HG03097 (cell line): ENCODE measurements around the gene EFNA4.

Source experiments
- ATAC-seq: cut with Tn5 transposase; IDR thresholded peaks from one replicate; pipeline ENCODE4 v1.9.1; 2021; ENCODE audit not compliant: unreplicated experiment, low FRiP score

The EFNA4 gene

DNA sequence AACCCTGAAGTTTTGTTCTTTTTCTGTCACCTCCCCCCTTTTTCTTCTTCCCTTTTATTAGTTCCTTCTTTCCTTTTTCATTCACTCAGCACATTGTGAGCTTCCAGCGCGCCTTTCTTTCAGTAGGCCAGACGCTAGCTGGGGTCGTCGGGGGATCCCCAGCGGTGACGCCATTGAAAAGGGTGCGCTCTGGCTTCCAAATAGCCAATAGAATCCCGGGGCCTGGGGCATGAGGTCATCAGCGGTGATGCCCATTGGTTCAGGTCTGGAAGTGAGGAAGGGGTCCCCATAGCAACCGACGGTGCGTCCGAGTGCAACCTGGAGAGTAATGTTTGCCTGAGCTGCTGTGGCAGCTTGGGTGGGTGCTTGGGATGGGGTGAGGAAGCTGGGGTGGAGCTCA, 8.2 kb downstream of the EFNA4 start:
- ATAC-seq = no peak

- ATAC-seq = no peak
Observed at GRCh38 chr1:155072531-155073289, 9.2 kb downstream of the EFNA4 start.

DNA sequence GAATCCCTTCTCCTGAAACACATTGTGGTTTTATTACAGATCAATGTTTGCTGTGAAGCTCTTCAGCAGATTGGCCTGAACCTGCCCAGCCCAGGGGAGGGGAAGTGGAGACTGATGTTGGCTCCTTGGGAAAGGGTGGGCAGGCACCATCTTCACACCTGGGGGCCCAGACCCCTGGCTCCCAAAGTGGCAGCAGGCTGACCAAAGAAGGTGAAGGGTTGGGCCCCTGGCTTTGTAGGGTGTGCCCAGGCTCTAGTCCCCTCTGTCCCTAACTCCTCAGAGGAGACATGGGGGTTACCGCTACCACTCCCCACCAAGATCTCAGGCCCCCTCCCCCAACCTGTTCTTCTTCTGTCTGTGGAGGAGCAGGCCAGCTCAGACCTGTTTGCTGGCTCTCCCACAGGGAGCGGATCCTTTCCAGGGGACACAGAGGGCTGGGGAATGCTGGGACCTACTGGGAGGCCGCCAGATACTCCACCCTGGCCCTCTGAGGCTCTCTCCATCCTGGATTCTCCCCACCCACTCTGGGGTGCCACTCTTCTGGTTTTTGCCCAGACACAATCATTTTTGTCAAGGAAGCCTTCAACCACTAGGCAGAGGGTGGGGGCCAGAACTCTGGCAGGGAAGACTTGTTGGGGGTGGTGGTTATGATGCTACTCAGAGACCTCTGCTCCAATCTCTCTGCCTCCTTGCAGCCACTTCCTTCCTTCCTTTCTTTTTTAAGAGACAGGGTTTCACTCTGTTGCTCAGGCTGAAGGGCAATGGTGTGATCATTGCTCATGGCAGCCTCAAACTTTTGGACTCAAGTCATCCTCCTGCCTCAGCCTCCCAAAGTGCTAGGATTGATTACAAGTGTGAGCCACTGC, 10.1 kb downstream of the EFNA4 start:
- no peak for ATAC-seq

GRCh38 chr1:155075535-155075934, 12.0 kb downstream of the EFNA4 start:
- ATAC-seq = no peak

GRCh38 chr1:155076371-155076770, 12.8 kb downstream of the EFNA4 start:
- no peak for ATAC-seq

- no peak for ATAC-seq
Observed at GRCh38 chr1:155077346-155077745, 13.8 kb downstream of the EFNA4 start.

GRCh38 chr1:155077758-155078445, 14.4 kb downstream of the EFNA4 start:
- ATAC-seq = no peak

DNA sequence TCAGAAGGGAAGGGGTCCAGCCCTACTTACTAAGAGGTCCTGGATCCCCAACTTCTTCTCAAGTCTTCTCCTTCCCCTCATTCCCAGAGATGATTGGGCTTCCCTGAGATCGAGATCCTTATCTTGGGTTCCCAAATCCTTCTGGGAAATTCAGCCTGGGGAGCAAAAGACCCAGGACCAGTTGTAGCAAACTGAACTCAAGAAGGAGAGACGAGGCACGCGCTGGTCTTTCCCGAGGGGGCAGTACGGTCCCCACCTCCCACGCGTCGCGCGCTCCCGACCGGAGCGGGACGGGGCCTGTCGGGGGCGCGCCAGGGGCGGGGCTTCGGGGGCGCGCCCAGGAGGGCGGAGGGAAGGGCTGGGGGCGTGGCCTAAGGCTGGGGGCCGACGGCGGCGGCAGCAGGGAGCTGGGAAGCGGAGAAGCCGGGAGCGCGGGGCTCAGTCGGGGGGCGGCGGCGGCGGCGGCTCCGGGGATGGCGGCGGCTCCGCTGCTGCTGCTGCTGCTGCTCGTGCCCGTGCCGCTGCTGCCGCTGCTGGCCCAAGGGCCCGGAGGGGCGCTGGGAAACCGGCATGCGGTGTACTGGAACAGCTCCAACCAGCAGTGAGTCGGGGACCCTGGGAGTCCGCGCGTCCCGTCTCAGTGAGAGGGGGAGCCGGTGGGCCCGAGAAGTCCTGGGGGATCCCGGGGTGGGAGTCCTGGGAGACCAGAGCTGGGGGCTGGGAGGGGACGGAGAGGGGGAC, 15.1 kb downstream of the EFNA4 start, which contains the start of gene EFNA3:
Gene EFNA3, plus strand, starts transcription at position 369 of the 741 bp plus-strand sequence. Its CDS starts 105 bp downstream, at position 474.
- no peak for ATAC-seq

GRCh38 chr1:155079210-155079486, 15.6 kb downstream of the EFNA4 start:
- no peak for ATAC-seq

GRCh38 chr1:155079487-155080311, 16.2 kb downstream of the EFNA4 start:
- no peak for ATAC-seq

DNA sequence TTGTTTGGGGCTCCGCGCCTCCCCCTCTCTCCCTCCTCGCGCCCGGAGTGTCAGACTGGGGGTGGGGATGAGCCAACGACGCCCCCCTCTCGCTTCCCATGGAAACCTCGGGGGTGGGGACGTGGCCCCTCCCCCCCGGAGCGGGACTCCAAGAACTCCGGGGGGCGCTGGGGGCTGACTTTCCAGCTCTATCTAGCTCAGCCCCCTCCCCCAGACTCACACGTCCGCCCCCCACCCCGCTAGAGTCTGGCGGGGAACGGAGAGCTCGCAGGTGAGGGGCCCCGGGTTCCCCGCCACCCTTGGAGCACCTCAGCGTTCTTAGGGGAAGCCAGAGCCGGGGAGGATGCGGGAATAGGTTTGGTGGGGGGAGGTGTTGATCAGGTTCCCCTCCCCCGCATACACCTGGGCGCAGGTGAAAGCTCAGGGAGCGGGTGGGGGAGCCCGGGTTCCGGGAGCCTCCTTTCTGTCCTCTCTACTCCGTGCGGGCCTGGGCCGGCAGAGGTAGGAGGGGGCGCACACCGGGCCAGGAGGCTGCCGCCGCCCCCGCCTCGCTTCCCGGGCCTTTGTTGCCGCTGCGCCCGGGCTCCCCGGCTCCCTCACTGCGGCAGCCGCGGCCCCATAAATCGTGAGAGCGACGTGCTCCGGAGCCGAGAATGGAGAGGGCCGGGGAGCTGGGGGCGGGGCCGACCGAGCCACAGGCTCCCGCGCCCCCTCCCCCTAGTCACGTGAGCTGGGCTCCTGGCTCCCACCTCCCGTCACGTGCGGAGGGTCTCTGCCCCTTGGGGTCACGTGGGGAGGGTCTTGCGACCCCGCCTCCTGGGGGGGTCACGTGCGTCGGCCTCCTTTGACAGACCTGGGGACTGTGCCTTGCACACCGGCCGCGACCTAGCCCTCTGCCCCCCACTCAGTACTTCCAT, 17.0 kb downstream of the EFNA4 start:
- no peak for ATAC-seq

DNA sequence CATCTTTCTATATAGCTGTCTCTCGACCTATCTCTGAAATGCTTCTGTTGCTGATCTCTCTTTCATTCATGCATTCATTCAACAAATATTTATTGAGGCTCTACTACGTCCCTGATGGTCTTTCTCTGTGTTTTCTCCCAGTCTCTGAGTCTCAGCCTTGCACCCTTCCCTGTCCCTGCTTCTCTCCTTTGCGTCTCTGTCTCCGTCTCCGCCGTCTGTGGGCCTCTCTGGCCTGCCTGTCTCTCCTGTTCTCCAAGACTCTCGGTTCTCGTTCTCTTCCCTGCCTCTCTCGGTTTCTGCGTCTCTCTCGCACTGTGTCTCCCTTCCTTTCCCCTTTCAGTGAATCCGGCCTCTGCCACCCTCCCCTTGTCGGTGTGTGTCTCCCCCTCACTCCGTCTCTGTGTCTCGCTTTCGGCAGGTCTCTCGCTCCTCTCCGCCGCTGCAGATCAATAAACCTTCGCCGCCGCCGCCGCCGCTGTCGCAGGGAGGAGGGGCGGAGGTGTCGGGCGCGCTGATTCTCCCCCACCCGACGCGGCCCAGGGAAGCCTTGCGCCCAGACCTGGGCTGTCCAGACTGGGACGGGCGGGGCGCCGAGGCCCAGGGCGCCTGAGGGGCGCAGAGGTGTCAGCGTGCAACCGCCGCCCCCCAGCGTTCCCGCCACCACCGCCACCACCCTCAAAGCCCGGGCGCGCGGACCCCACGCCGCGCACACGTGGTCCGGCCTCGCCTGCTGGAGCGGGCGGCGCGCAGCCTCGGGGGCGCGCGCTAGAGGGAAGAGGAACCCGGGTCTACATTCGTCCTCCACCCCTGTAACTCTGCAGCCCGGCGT, 18.1 kb downstream of the EFNA4 start:
- ATAC-seq = no peak

DNA sequence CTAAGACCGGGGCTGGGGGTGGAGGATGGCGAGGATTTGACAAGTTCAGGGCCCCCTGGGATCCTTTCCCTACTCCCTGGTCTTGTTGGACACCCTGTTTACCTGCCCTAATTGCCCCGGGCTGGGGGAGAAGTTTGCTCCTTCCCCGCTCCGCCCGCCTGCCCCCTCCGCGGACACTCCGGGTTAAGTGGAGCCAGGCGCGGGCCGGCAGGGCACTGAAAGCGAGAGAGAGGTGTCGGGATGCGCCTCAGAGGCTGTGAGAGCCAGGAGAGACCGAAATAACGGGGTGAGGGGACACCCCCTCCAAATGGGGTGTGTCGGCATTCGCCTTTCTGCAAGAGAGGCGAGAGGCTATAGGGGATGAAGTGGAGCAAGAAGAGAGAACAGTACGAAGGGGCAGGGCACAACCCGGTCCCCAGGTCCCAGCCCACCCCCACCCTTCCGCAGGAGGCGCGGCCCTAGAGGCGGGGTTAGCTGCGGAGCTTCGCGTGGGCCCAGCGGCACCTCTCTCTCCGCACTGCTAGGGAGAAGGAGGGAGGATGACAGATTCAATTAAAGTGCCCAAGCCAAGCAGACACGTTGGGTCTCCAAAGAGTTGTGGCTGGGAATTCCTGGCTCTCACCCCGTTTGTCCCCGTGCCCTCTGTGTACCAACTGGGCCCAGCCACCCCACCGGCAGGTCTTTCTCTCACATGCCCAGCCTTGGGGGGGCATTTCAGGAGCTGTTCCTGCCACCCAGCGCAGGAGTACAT, 18.9 kb downstream of the EFNA4 start:
- no peak for ATAC-seq

GRCh38 chr1:155083052-155083541, 19.6 kb downstream of the EFNA4 start:
- no peak for ATAC-seq

DNA sequence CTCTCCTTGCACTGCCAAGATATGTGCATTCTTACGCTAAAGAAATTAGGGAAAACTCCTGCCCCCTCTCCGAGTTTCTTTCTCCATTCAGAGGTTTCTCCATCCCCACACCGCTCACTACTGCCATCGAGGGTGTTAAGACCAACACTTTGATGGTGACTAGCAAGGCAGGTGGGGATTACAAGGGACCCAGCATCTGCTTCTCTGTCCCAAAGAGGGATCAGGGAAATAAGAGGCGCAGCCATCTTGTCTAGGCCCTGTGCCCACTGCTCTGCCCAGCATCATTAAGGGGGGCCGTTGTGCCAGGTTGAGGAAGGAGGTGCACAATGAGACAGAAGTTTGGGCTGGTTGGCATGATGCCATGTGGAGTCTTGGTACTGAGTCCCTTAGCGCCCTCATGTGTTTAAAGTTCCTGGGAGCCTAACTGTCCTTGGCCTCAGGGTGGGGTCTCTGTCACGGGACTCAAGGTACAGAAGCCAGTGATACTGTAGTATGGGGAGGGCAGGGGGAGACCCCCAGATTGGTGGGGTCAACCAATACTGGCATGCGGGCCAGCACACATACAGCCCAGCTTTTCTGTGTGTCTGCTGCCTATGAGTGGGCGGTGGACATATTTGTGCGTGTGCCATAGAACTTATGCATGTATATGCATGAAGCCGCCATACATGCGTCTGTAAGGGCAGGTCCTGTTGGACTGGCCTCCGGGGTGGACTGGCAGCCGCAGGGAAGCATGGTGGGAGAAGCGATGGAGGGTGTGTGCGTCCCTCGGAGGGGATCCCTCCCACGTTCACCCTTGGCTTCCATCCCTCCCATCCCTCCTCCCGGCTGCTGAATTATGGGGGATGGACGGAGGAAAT, 20.6 kb downstream of the EFNA4 start:
- ATAC-seq = peak; percentile 2
